CD4-positive, alpha-beta T cell (primary cell): Measurements from ENCODE around the gene CTCFL. TPM values are rescaled to one million over a fixed set of nuclear protein-coding genes. Genes with fewer than 3 reads are reported as not detected.

ENCODE experiments used
- ATAC-seq: fragments of 200-7000 bp; cut with Tn5 transposase; one replicate; pipeline ENCODE4 v1.10.0; 2022; ENCODE audit warnings: mild to moderate bottlenecking; ENCODE audit not compliant: poor library complexity
- CTCF ChIA-PET: fragments of 350-600 bp; sonication (Branson Sonifier 250); formaldehyde crosslinking; loops from one replicate; lab custom pipeline; 2021; ENCODE audit warnings: antibody characterized with exemption, inconsistent platforms; lab: Charles Lee
- POLR2A ChIA-PET: fragments of 350-600 bp; sonication (Branson Sonifier 250); formaldehyde crosslinking; loops from one replicate; lab custom pipeline; 2021; ENCODE audit warnings: antibody characterized with exemption, inconsistent platforms; lab: Charles Lee
- DNase-seq, 14 experiments: peaks; one replicate each; pipeline ENCODE4 v3.0.0-alpha.2; 2013 to 2020; ENCODE audit warnings: mixed read lengths in 2 of 14
- H3K27ac ChIP-seq, 2 donors: one replicate each; pipeline versions ENCODE4 v1.5.1 to v1.7.0; 2013; ENCODE audit warnings: low read length in 2 of 2, low read depth in 1 of 2, mild to moderate bottlenecking in 1 of 2
- H3K27me3 ChIP-seq, 2 experiments: 1 replicate in 1 of 2; 2 replicates in 1 of 2; pipeline versions ENCODE4 v1.6.1 to v1.7.0; 2013; ENCODE audit warnings: low read length in 2 of 2, control low read depth in 1 of 2, mild to moderate bottlenecking in 1 of 2, moderate library complexity in 1 of 2; ENCODE audit not compliant: insufficient read depth in 2 of 2, control insufficient read depth in 1 of 2
- H3K36me3 ChIP-seq: one replicate; pipeline ENCODE4 v1.6.1; 2013; ENCODE audit warnings: low read length, control low read depth; ENCODE audit not compliant: insufficient read depth
- H3K4me1 ChIP-seq: one replicate; pipeline ENCODE4 v1.6.1; 2013; ENCODE audit warnings: low read length, control low read depth; ENCODE audit not compliant: insufficient read depth
- H3K4me3 ChIP-seq: one replicate; pipeline ENCODE4 v1.5.1; 2013; ENCODE audit warnings: mild to moderate bottlenecking, low read length, moderate library complexity
- H3K9me3 ChIP-seq, 2 experiments: 1 replicate in 1 of 2; 2 replicates in 1 of 2; pipeline versions ENCODE4 v1.6.1 to v1.7.0; 2013; ENCODE audit warnings: low read length in 2 of 2, mild to moderate bottlenecking in 2 of 2, control low read depth in 1 of 2, moderate library complexity in 1 of 2; ENCODE audit not compliant: control insufficient read depth in 1 of 2, insufficient read depth in 1 of 2
- H3K27ac Mint-ChIP-seq: one replicate; pipeline ENCODE4 v1.8.0; 2020; ENCODE audit warnings: mixed read lengths
- H3K27me3 Mint-ChIP-seq: one replicate; pipeline ENCODE4 v1.8.0; 2021; ENCODE audit warnings: mixed read lengths
- H3K36me3 Mint-ChIP-seq: one replicate; pipeline ENCODE4 v1.8.0; 2021; ENCODE audit warnings: low read depth, mixed read lengths
- H3K4me1 Mint-ChIP-seq: one replicate; pipeline ENCODE4 v1.8.0; 2021; ENCODE audit warnings: low read depth, mixed read lengths
- H3K4me3 Mint-ChIP-seq: one replicate; pipeline ENCODE4 v1.8.0; 2020; ENCODE audit warnings: mild to moderate bottlenecking, mixed read lengths
- H3K9me3 Mint-ChIP-seq: one replicate; pipeline ENCODE4 v1.8.0; 2020; ENCODE audit warnings: mixed read lengths
- CTCF ChIP-seq: fragments of 200-600 bp; IDR thresholded peaks from one replicate; pipeline ENCODE4 v1.8.0; 2022; ENCODE audit warnings: antibody characterized with exemption, mild to moderate bottlenecking
- intact Hi-C, 2 experiments: fragments of 100-400 bp; cut with DNase I in 1 of 2; cut with micrococcal nuclease in 1 of 2; formaldehyde crosslinking; loops; one replicate each; pipeline versions ENCODE4 v1.15.1 to v1.9.0; 2023 to 2025; cut with DNase I, micrococcal nuclease
- total RNA-seq, 174 experiments: library from RNA in 2 of 174; stranded (reverse) in 2 of 174; gene quantifications; one replicate each; pipeline ENCODE4 v1.2.3 and lab custom pipeline; 2021 to 2026

CTCFL gene
- total RNA-seq, 2 experiments from 2014 or later: not detected

- CTCF ChIA-PET: no interaction called here
- Histone ChIP-seq H3K27ac (no peak overlapping the region), H3K36me3 (no peaks in the 10 kb centered on the region), H3K4me3 (no peak overlapping the region), H3K27me3 (no peaks in the 10 kb centered on the region), H3K9me3 (no peaks in the 10 kb centered on the region), H3K4me1 (no peaks in the 10 kb centered on the region)
- ATAC-seq (no peak), DNase-seq (no peak)
- H3K9me3 Mint-ChIP-seq: no peaks in the 10 kb centered on the region
- H3K4me1 Mint-ChIP-seq: peaks cover 12% of the 10 kb centered on the region
- POLR2A ChIA-PET: no interaction called here
- H3K36me3 Mint-ChIP-seq: no peaks in the 10 kb centered on the region
- no peak overlapping the region for H3K27ac Mint-ChIP-seq
- intact Hi-C loops: no loop called here
- H3K27me3 Mint-ChIP-seq: no peaks in the 10 kb centered on the region
- H3K4me3 Mint-ChIP-seq: no peak overlapping the region
- TF ChIP-seq CTCF: no peak
Measured at GRCh38 chr20:57465943-57466342, 59.0 kb downstream of the CTCFL start.

- Mint-ChIP-seq H3K4me3 (no peak overlapping the region), H3K36me3 (no peaks in the 10 kb centered on the region), H3K27me3 (no peaks in the 10 kb centered on the region), H3K27ac (no peak overlapping the region), H3K4me1 (peaks cover 12% of the 10 kb centered on the region), H3K9me3 (no peaks in the 10 kb centered on the region)
- no peaks in the 10 kb centered on the region for H3K27me3 ChIP-seq
- CTCF ChIA-PET: no interaction called here
- POLR2A ChIA-PET: no interaction called here
- no peak overlapping the region for H3K27ac ChIP-seq
- H3K36me3 ChIP-seq: no peaks in the 10 kb centered on the region
- no peak for TF ChIP-seq CTCF
- no peak for ATAC-seq
- intact Hi-C loops: no loop called here
- no peak for DNase-seq
- H3K4me1 ChIP-seq: no peaks in the 10 kb centered on the region
- H3K4me3 ChIP-seq: no peak overlapping the region
- no peaks in the 10 kb centered on the region for H3K9me3 ChIP-seq
Measured at GRCh38 chr20:57465486-57465885, 59.5 kb downstream of the CTCFL start.

- TF ChIP-seq CTCF: no peak
- Histone ChIP-seq H3K4me3 (no peak overlapping the region), H3K9me3 (no peaks in the 10 kb centered on the region), H3K27ac (no peak overlapping the region), H3K27me3 (no peaks in the 10 kb centered on the region), H3K4me1 (no peaks in the 10 kb centered on the region), H3K36me3 (no peaks in the 10 kb centered on the region)
- no peak for ATAC-seq
- Mint-ChIP-seq H3K36me3 (no peaks in the 10 kb centered on the region), H3K9me3 (no peaks in the 10 kb centered on the region), H3K27ac (no peak overlapping the region), H3K27me3 (no peaks in the 10 kb centered on the region), H3K4me1 (peaks cover 12% of the 10 kb centered on the region), H3K4me3 (no peak overlapping the region)
- intact Hi-C loops: no loop called here
- peak in 2 of 14 experiments; percentile 39 to 48 for DNase-seq
- ChIA-PET CTCF (no interaction called here), POLR2A (no interaction called here)
Measured at GRCh38 chr20:57464642-57465211, 60.2 kb downstream of the CTCFL start.
